Measurements from ENCODE around the gene AP1M2. TPM values are rescaled to one million over a fixed set of nuclear protein-coding genes. Genes with fewer than 3 reads are reported as not detected.
A peak's percentile ranks its signal among the peaks of the same experiment; 100 is the strongest.

Gene AP1M2
- total RNA-seq, 1 donor from 2014 or later, result 4.5 TPM

DNA sequence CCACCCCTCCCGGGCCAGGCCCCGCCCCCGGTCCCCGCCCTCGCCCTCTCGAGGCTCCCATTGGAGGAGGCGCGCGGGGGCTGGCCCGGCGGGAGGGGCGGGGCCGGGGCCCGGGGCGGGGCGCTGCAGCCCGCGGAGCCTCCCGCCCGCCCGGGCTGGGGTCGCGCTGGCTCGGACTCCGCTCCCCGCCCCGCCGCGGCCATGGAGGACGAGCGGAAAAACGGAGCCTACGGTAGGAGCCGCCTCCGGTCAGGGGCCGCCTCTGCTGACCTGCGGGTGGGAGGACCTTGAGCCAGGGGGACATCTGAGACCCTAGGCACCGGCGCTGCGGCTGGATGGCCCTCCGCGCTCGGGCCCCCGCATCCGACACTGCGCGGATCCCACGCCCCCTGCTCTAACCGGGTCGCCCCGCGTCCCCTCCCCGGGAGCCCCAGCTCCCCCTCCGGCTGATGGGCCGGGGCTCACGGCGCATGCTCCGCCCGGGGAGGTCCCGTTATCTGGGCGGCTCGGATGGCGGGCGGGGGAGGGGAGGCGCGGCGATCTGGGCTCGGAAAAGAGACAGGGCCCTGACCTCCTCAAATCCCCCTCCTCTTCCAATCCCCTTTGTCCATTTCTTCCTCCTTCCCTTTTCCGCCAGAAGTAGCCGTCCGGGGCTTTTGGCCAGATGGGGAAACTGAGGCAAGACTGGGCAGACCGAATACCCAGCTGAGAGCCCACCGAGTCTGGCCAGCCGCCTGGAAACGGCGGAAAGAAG is 15.4 kb upstream of the AP1M2 start:
- peaks cover 5% of the 10 kb centered on the region for H3K27me3 ChIP-seq (ENCODE audit: insufficient read depth, low read length)
- no peaks in the 10 kb centered on the region for H3K36me3 ChIP-seq (ENCODE audit: insufficient read depth, low read length)

GRCh38 chr19:10601999-10602329 is 14.9 kb upstream of the AP1M2 start:
- peaks cover 9% of the 10 kb centered on the region for H3K4me1 Mint-ChIP-seq (ENCODE audit: low read depth, unreplicated experiment)
- TF ChIP-seq EZH2 (IDR thresholded peaks at IDR 0.05; ENCODE audit: insufficient read depth, low read length), result no peak
- TF ChIP-seq, protein P1, sequence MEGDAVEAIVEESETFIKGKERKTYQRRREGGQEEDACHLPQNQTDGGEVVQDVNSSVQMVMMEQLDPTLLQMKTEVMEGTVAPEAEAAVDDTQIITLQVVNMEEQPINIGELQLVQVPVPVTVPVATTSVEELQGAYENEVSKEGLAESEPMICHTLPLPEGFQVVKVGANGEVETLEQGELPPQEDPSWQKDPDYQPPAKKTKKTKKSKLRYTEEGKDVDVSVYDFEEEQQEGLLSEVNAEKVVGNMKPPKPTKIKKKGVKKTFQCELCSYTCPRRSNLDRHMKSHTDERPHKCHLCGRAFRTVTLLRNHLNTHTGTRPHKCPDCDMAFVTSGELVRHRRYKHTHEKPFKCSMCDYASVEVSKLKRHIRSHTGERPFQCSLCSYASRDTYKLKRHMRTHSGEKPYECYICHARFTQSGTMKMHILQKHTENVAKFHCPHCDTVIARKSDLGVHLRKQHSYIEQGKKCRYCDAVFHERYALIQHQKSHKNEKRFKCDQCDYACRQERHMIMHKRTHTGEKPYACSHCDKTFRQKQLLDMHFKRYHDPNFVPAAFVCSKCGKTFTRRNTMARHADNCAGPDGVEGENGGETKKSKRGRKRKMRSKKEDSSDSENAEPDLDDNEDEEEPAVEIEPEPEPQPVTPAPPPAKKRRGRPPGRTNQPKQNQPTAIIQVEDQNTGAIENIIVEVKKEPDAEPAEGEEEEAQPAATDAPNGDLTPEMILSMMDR (IDR thresholded peaks at IDR 0.05; ENCODE audit: insufficient read depth, low read depth, low read length), result no peak
- peaks cover 5% of the 10 kb centered on the region for H3K27me3 ChIP-seq (ENCODE audit: insufficient read depth, low read length)
- H3K36me3 Mint-ChIP-seq (ENCODE audit: low read depth, unreplicated experiment), result no peaks in the 10 kb centered on the region
- H3K4me2 ChIP-seq (ENCODE audit: low read length), result peak overlapping the region; percentile 67
- peaks cover 11% of the 10 kb centered on the region for H3K27me3 Mint-ChIP-seq (ENCODE audit: low read depth, unreplicated experiment)
- no peak overlapping the region for H3K4me3 ChIP-seq (ENCODE audit: insufficient read depth, low read depth, low read length)
- no peak overlapping the region for H3K27ac Mint-ChIP-seq (ENCODE audit: unreplicated experiment)
- peak; percentile 22 for DNase-seq (ENCODE audit: low read depth)
- peaks cover 19% of the 10 kb centered on the region for H3K4me1 ChIP-seq (ENCODE audit: insufficient read depth, low read length)
- H3K4me3 Mint-ChIP-seq (ENCODE audit: unreplicated experiment), result peak overlapping the region; percentile 81
- no peak for FAIRE-seq
- H3K9ac ChIP-seq (ENCODE audit: low read length), result no peak overlapping the region
- peak overlapping the region; percentile 60 for H2AFZ ChIP-seq (ENCODE audit: low read depth, low read length)
- H3K36me3 ChIP-seq (ENCODE audit: insufficient read depth, low read length), result no peaks in the 10 kb centered on the region
- no peaks in the 10 kb centered on the region for H3K9me3 Mint-ChIP-seq (ENCODE audit: unreplicated experiment)
- peaks cover 10% of the 10 kb centered on the region for H4K20me1 ChIP-seq (ENCODE audit: insufficient read depth, low read length)
- H3K9me3 ChIP-seq (ENCODE audit: insufficient read depth, low read depth, low read length), result no peaks in the 10 kb centered on the region
- peaks cover 37% of the 10 kb centered on the region for H3K79me2 ChIP-seq (ENCODE audit: insufficient read depth, low read length)
- no peak overlapping the region for H3K27ac ChIP-seq (ENCODE audit: low read depth, low read length)

More for the DNA sequence above, 15.4 kb upstream of the AP1M2 start:
- Histone ChIP-seq H3K4me2 (ENCODE audit: low read length) (peak overlapping the region; percentile 99), H3K4me1 (ENCODE audit: insufficient read depth, low read length) (peaks cover 19% of the 10 kb centered on the region), H2AFZ (ENCODE audit: low read depth, low read length) (peak overlapping the region; percentile 93), H3K9ac (ENCODE audit: low read length) (peak overlapping the region; percentile 95), H3K9me3 (ENCODE audit: insufficient read depth, low read depth, low read length) (no peaks in the 10 kb centered on the region), H3K4me3 (ENCODE audit: insufficient read depth, low read depth, low read length) (peak overlapping the region; percentile 89), H3K79me2 (ENCODE audit: insufficient read depth, low read length) (peaks cover 37% of the 10 kb centered on the region), H3K27ac (ENCODE audit: low read depth, low read length) (peak overlapping the region; percentile 72), H4K20me1 (ENCODE audit: insufficient read depth, low read length) (peaks cover 10% of the 10 kb centered on the region)
- FAIRE-seq, result no peak
- Mint-ChIP-seq H3K4me3 (ENCODE audit: unreplicated experiment) (peak overlapping the region; percentile 87), H3K27ac (ENCODE audit: unreplicated experiment) (no peak overlapping the region), H3K27me3 (ENCODE audit: low read depth, unreplicated experiment) (peaks cover 11% of the 10 kb centered on the region), H3K36me3 (ENCODE audit: low read depth, unreplicated experiment) (no peaks in the 10 kb centered on the region), H3K4me1 (ENCODE audit: low read depth, unreplicated experiment) (peaks cover 9% of the 10 kb centered on the region), H3K9me3 (ENCODE audit: unreplicated experiment) (no peaks in the 10 kb centered on the region)
- no peak for DNase-seq (ENCODE audit: low read depth)
- no peak for TF ChIP-seq EZH2 (IDR thresholded peaks at IDR 0.05; ENCODE audit: insufficient read depth, low read length)
- TF ChIP-seq, protein P1 (IDR thresholded peaks at IDR 0.05; ENCODE audit: insufficient read depth, low read depth, low read length), result no peak

GRCh38 chr19:10600149-10600548 is 13.0 kb upstream of the AP1M2 start:
- peaks cover 9% of the 10 kb centered on the region for H3K4me1 Mint-ChIP-seq (ENCODE audit: low read depth, unreplicated experiment)
- no peak overlapping the region for H3K4me3 Mint-ChIP-seq (ENCODE audit: unreplicated experiment)
- peaks cover 14% of the 10 kb centered on the region for H3K27me3 Mint-ChIP-seq (ENCODE audit: low read depth, unreplicated experiment)
- no peaks in the 10 kb centered on the region for H3K36me3 ChIP-seq (ENCODE audit: insufficient read depth, low read length)
- H3K9ac ChIP-seq (ENCODE audit: low read length), result no peak overlapping the region
- no peak overlapping the region for H3K4me3 ChIP-seq (ENCODE audit: insufficient read depth, low read depth, low read length)
- peaks cover 19% of the 10 kb centered on the region for H3K4me1 ChIP-seq (ENCODE audit: insufficient read depth, low read length)
- H3K27me3 ChIP-seq (ENCODE audit: insufficient read depth, low read length), result peaks cover 5% of the 10 kb centered on the region
- DNase-seq (ENCODE audit: low read depth) (no peak), FAIRE-seq (no peak)
- H3K79me2 ChIP-seq (ENCODE audit: insufficient read depth, low read length), result peaks cover 29% of the 10 kb centered on the region
- H4K20me1 ChIP-seq (ENCODE audit: insufficient read depth, low read length), result peaks cover 10% of the 10 kb centered on the region
- no peak overlapping the region for H3K27ac ChIP-seq (ENCODE audit: low read depth, low read length)
- TF ChIP-seq, protein P1 (IDR thresholded peaks at IDR 0.05; ENCODE audit: insufficient read depth, low read depth, low read length), result no peak
- no peak for TF ChIP-seq EZH2 (IDR thresholded peaks at IDR 0.05; ENCODE audit: insufficient read depth, low read length)
- H3K27ac Mint-ChIP-seq (ENCODE audit: unreplicated experiment), result no peak overlapping the region
- H3K9me3 ChIP-seq (ENCODE audit: insufficient read depth, low read depth, low read length), result no peaks in the 10 kb centered on the region
- no peaks in the 10 kb centered on the region for H3K9me3 Mint-ChIP-seq (ENCODE audit: unreplicated experiment)
- H3K4me2 ChIP-seq (ENCODE audit: low read length), result no peak overlapping the region
- no peak overlapping the region for H2AFZ ChIP-seq (ENCODE audit: low read depth, low read length)
- H3K36me3 Mint-ChIP-seq (ENCODE audit: low read depth, unreplicated experiment), result no peaks in the 10 kb centered on the region
